Astrocyte of the cerebellum (primary cell): ENCODE data around the gene HPF1.
"Not testable (repeated sequence)": the region's sequence is repeated elsewhere in the genome, so short reads cannot be mapped to it uniquely, and the experiment has no call there.

ENCODE experiments used
- DNase-seq: peaks from one replicate; pipeline ENCODE4 v3.0.0-alpha.2; 2011; ENCODE audit warnings: low read depth
- H3K4me3 ChIP-seq: 2 replicates; pipeline ENCODE4 v1.5.1; 2011; ENCODE audit warnings: mild to moderate bottlenecking, low read depth, low read length, moderate library complexity
- in situ Hi-C: cut with HindIII; loops from 2 replicates; pipeline ENCODE4 v1.10.0; 2017; ENCODE audit warnings: low sequenced_read_pairs
- TF ChIP-seq, protein P1 (sequence below): IDR thresholded peaks from 2 replicates; pipeline ENCODE4 v1.5.1; 2012; ENCODE audit warnings: low read length, low read depth, moderate library complexity, mild to moderate bottlenecking; ENCODE audit errors: missing control alignments

HPF1 gene

DNA sequence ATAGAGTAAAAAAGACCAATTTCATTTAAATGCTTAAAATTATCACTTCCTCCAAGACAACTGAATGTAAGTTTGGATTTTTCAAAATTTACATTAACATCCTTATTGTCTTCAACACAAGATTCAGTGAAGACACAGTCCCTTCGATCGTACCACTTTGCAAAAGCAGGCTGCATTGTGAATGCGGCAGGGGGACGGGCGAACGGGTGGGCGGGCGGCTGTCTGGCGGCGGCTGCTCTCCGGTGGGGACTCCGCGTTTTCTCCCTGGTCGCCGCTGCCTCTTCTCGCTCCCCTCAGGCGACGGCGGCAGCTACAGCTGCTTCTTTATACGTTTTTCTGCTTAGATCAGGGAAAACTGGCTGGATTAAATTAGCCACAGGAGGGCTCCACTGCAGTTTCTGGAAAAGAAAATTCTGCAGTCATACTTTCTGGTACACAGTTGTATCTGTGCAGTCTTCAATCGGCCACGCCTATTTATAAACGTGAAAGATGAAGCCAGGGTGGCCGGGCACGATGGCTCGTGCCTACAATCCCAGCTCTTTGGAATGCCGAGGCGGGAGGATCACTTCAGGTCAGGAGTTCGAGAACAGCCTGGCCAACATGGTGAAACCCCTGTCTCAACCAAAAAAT, 33.9 kb upstream of the HPF1 start:
- DNase-seq = peak; percentile 43
- in situ Hi-C loops = no loop called here
- TF ChIP-seq, protein P1, sequence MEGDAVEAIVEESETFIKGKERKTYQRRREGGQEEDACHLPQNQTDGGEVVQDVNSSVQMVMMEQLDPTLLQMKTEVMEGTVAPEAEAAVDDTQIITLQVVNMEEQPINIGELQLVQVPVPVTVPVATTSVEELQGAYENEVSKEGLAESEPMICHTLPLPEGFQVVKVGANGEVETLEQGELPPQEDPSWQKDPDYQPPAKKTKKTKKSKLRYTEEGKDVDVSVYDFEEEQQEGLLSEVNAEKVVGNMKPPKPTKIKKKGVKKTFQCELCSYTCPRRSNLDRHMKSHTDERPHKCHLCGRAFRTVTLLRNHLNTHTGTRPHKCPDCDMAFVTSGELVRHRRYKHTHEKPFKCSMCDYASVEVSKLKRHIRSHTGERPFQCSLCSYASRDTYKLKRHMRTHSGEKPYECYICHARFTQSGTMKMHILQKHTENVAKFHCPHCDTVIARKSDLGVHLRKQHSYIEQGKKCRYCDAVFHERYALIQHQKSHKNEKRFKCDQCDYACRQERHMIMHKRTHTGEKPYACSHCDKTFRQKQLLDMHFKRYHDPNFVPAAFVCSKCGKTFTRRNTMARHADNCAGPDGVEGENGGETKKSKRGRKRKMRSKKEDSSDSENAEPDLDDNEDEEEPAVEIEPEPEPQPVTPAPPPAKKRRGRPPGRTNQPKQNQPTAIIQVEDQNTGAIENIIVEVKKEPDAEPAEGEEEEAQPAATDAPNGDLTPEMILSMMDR = peak; percentile 55
- H3K4me3 ChIP-seq = peak overlapping the region; percentile 8

DNA sequence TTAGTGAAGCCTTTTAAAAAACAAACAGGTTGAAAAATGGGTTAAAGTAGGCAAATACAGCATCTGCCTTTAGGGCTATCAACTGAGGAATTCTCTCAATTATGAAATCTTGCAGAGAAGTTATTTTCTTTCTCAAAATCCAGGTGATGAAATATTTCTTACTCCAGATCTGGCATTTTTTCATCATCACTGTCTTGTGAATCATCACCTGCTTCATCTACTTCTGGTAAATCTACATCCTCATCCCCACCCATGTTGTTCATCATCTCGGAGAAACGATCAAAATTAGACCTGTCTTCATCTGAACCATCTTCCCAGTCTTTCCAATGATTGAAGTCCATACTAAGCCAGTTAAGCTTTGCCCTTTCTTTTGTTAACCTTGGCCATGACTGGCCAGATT, 33.3 kb upstream of the HPF1 start:
- no peak for DNase-seq
- in situ Hi-C loops = no loop called here
- TF ChIP-seq, protein P1 = no peak
- H3K4me3 ChIP-seq = no peak overlapping the region

DNA sequence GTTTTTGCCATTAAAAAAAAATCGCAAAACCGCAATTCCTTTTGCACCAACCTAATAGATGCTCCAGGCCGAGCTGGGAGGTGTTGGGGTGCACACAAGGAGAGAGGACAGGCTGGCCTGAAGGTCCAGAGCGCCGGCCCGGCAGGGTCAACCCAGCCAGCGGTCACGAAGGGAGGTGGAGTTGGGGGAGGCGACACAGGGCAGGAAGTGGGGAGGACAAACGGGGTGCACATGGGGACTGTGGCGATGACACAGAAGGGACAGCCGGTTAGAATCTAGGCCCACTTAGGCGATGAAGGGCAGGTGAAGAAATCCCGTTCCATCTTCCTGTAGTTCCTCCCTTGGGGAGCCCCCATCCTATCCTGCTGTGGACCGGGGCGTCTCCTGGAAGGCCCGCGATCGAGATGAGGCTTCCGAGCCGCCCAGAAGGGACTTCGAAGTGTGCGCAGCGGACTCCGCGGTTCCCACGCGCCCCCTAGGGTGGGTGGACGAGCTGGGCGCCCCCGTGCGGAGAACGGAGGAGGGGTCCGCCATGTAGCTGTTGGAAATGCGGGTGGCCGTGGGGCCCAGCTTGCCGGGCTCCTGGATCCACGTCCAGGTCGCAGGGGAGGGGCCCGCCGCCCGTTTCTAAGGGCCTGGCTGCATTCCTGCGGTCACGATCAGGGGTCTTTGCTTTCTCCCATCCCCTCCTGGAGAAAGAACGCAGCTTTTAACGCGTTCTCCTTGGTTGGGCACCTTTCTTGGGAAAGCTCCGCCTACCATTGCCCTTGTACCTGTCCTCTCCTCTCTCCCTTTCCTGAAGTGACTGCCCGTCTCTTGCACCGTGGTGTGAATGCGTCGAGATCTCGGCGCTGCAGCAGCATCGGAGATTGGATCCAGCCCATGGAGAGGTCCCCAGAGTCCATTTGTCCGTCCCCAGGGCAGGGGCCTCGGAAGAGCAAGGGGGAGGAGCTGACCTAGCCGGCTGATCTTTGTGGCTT, 17.0 kb upstream of the HPF1 start:
- peak overlapping the region; percentile 24 for H3K4me3 ChIP-seq
- in situ Hi-C loops = no loop called here
- TF ChIP-seq, protein P1 = peak; percentile 42
- no peak for DNase-seq

DNA sequence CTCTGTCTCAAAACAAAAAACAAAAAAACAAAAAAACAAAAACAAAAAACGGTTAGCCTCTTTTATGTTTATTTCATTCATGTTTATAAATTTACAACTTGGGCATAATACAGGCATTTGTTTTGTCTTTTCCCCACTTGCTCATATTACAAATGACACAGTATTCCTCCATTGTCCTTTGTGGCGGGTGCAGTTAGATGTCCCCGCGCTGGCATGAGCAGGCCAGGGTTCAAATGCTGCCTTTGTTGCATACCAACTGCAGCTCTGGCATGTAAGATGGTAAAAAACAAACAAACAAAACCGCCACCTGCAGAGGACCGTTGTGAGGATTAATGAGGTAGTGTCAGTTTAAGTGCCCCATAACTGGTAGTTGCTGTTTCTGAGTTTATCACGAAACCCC, 16.1 kb upstream of the HPF1 start:
- DNase-seq = no peak
- TF ChIP-seq, protein P1 = no peak
- H3K4me3 ChIP-seq = no peak overlapping the region
- in situ Hi-C loops = no loop called here

DNA sequence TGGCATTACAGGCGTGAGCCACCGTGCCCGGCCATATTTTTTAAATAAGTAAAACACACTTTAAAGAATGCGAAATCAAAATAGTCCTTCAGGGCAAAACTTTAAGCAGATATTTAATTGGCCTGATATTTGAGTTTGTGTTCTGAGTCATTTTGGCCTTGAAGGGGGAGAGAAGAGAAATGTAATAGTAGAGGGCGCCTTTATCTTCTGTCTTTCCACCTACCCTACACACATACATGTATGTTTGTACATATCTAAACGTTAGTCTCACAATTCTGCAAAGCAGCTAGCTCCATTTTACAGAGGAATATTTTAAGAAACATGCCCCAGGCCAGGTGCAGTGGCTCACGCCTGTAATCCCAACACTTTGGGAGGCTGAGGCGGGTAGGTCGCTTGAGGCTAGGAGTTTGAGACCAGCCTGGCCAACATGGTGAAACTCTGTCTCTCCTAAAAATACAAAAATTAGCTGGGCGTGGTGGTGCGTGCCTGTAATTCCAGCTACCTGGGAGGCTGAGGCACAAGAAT, 13.9 kb upstream of the HPF1 start:
- H3K4me3 ChIP-seq, in situ Hi-C loops, DNase-seq: not testable (repeated sequence)

DNA sequence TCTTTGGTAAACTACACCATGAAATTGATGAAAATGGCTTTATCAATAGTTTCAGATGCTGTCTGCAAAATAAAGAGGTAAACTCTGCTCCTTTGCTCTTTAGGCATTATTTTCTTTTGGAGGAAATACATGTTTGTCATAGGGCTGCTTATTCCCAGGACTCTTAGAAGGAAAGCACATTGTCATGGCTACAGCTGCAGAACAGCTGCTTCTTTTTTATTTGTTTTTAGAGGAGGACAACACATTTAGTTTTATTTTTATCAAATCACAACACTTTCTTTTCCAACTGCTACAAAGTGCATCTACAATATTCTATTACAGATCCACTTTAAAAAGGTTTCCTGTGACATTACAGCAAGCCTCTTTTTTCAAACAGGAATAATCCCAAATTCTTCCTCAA, 12.7 kb upstream of the HPF1 start:
- TF ChIP-seq, protein P1 = no peak
- in situ Hi-C loops = no loop called here
- H3K4me3 ChIP-seq = no peak overlapping the region
- DNase-seq = no peak

DNA sequence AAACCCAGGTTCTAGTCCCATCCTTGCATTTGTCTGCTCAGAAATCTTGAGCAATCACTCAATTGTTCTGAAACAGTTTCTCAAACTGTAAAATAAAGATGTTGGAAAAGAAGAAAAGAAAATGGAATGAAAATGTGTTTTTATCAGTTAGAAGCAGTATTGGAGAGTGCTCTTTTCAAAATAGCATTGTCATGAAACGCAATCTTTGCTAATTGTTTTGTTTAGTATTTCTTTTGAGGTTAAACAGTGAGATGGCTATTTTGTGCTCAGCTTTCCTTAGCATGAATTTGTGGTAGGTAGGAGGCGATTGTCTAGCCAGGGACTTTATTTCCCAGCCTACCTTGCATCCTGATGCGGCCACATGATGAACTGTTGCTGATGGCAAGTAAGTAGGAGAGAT, 10.6 kb upstream of the HPF1 start:
- in situ Hi-C loops = no loop called here
- no peak overlapping the region for H3K4me3 ChIP-seq
- DNase-seq = no peak
- TF ChIP-seq, protein P1 = no peak
